ENCODE results near the gene ALS2. TPM values are rescaled to one million over a fixed set of nuclear protein-coding genes. Genes with fewer than 3 reads are reported as not detected.

The ALS2 gene
- total RNA-seq, 1 experiment from 2014 or later: 47.5 TPM

DNA sequence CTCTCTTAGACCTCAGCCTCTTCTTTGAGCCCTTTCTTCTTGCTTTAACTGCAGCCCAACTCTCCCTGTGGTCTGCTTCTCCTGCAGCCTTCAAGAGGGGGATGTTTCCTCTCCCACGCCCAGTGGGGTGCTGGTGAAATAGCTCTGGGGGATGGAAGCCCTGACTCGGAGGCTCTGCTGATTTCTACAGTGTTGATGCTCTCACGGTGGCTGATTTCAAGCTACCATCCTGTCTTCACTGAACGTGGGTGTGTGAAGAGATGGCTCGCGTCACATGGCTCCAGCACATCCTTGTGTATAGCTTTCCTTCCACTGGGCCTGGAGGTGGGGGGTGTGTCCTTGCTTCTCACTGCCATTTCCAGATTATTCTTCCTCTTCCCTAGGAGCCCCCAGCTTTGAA lies 102.3 kb downstream of the ALS2 start:
- intact Hi-C loops (cut with micrococcal nuclease; ENCODE audit: unreplicated experiment): no loop called here
- no peaks in the 10 kb centered on the region for H3K36me3 ChIP-seq (ENCODE audit: control insufficient read depth, insufficient read depth, low read length)
- POLR2A ChIA-PET: no interaction called here
- TF ChIP-seq SIN3A (IDR thresholded peaks at IDR 0.05; ENCODE audit: borderline replicate concordance, insufficient read depth, low read depth, low read length): no peak
- TF ChIP-seq CTCF (IDR thresholded peaks at IDR 0.05): no peak
- no peak for TF ChIP-seq TCF7L2 (IDR thresholded peaks at IDR 0.05; ENCODE audit: low read depth, low read length)
- TF ChIP-seq REST (IDR thresholded peaks at IDR 0.05; ENCODE audit: insufficient read depth in 1 of 2, low read depth in 2 of 2, low read length in 1 of 2): no peak
- TF ChIP-seq POLR2AphosphoS5 (IDR thresholded peaks at IDR 0.05; ENCODE audit: low read depth, low read length): no peak
- H3K9me3 ChIP-seq (ENCODE audit: control insufficient read depth, insufficient read depth, low read depth, low read length): no peaks in the 10 kb centered on the region
- H3K27me3 ChIP-seq (ENCODE audit: control insufficient read depth, insufficient read depth, low read length): no peaks in the 10 kb centered on the region
- H3K4me1 ChIP-seq (ENCODE audit: control insufficient read depth, insufficient read depth, low read length): no peaks in the 10 kb centered on the region
- CTCF ChIA-PET: no interaction called here
- DNase-seq (ENCODE audit: low read depth, low spot score) (no peak), ATAC-seq (no peak)
- H3K4me3 ChIP-seq (ENCODE audit: low read depth in 2 of 2, low read length in 2 of 2): no peak overlapping the region
- BruUV-seq (replicated peaks): no TSS peak
- in situ Hi-C loops (cut with HindIII; ENCODE audit: low pct_unique_long_range_greater_than_20kb, low sequenced_read_pairs): no loop called here
- no peak overlapping the region for H3K27ac ChIP-seq (ENCODE audit: low read length)

DNA sequence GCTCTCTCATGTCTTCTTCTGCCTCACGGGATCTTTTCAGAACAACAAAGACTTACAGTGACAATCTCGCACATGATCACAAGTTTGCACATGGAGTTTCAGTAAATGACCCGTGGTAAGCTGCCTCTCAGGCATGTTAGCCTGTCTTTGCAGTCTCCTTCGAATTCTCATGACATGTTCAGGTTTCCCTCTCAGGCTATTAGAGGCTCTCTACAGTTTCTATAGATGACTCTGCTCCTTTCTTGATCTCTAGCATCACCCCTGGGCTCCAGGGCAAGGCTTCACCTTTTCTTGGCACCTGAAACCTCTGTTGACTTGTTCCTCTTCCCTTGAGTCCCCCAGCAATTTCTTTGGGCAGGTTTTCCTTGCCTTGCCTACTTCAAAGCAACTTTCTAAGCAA lies 105.3 kb downstream of the ALS2 start:
- Histone ChIP-seq H3K27ac (ENCODE audit: low read length) (no peak overlapping the region), H3K4me3 (ENCODE audit: low read depth in 2 of 2, low read length in 2 of 2) (no peak overlapping the region), H3K36me3 (ENCODE audit: control insufficient read depth, insufficient read depth, low read length) (no peaks in the 10 kb centered on the region), H3K4me1 (ENCODE audit: control insufficient read depth, insufficient read depth, low read length) (no peaks in the 10 kb centered on the region), H3K9me3 (ENCODE audit: control insufficient read depth, insufficient read depth, low read depth, low read length) (no peaks in the 10 kb centered on the region), H3K27me3 (ENCODE audit: control insufficient read depth, insufficient read depth, low read length) (no peaks in the 10 kb centered on the region)
- DNase-seq (ENCODE audit: low read depth, low spot score): no peak
- ChIA-PET CTCF (no interaction called here), POLR2A (no interaction called here)
- ATAC-seq: no peak
- intact Hi-C loops (cut with micrococcal nuclease; ENCODE audit: unreplicated experiment) (no loop called here), in situ Hi-C loops (cut with HindIII; ENCODE audit: low pct_unique_long_range_greater_than_20kb, low sequenced_read_pairs) (no loop called here)
- no TSS peak for BruUV-seq (replicated peaks)
- TF ChIP-seq CTCF (IDR thresholded peaks at IDR 0.05) (no peak), SIN3A (IDR thresholded peaks at IDR 0.05; ENCODE audit: borderline replicate concordance, insufficient read depth, low read depth, low read length) (no peak), REST (IDR thresholded peaks at IDR 0.05; ENCODE audit: insufficient read depth in 1 of 2, low read depth in 2 of 2, low read length in 1 of 2) (no peak), TCF7L2 (IDR thresholded peaks at IDR 0.05; ENCODE audit: low read depth, low read length) (no peak), POLR2AphosphoS5 (IDR thresholded peaks at IDR 0.05; ENCODE audit: low read depth, low read length) (no peak)

Data from Panc1 (cell line).